Glutamatergic neuron (in vitro differentiated cells): ENCODE data around the gene ARHGAP45. TPM values are rescaled to one million over a fixed set of nuclear protein-coding genes. Genes with fewer than 3 reads are reported as not detected.

Experiments
- DNase-seq: peaks from one replicate; pipeline ENCODE4 v3.0.0; 2022
- H3K27ac Mint-ChIP-seq: one replicate; pipeline ENCODE4 v1.8.0; 2020; ENCODE audit warnings: mild to moderate bottlenecking, mixed read lengths, inconsistent platforms; ENCODE audit not compliant: unreplicated experiment
- H3K27me3 Mint-ChIP-seq: one replicate; pipeline ENCODE4 v1.8.0; 2020; ENCODE audit warnings: mild to moderate bottlenecking, moderate library complexity, mixed read lengths, inconsistent platforms; ENCODE audit not compliant: unreplicated experiment
- H3K36me3 Mint-ChIP-seq: one replicate; pipeline ENCODE4 v1.8.0; 2020; ENCODE audit warnings: mild to moderate bottlenecking, mixed read lengths, inconsistent platforms; ENCODE audit not compliant: unreplicated experiment
- H3K4me1 Mint-ChIP-seq: one replicate; pipeline ENCODE4 v1.8.0; 2020; ENCODE audit warnings: mild to moderate bottlenecking, low read depth, mixed read lengths, inconsistent platforms; ENCODE audit not compliant: unreplicated experiment
- H3K4me3 Mint-ChIP-seq: one replicate; pipeline ENCODE4 v1.8.0; 2020; ENCODE audit warnings: mild to moderate bottlenecking, mixed read lengths, inconsistent platforms; ENCODE audit not compliant: unreplicated experiment
- H3K9me3 Mint-ChIP-seq: one replicate; pipeline ENCODE4 v1.8.0; 2020; ENCODE audit warnings: mild to moderate bottlenecking, moderate library complexity, mixed read lengths, inconsistent platforms; ENCODE audit not compliant: unreplicated experiment
- total RNA-seq: library from RNA; stranded (reverse); fragmentation: NEBNext Ultra II Directional; extraction: Animal tissue kit (Norgen Biotek cat#: 25700); gene quantifications from one replicate; pipeline ENCODE4 v1.2.1, GENCODE V29; 2021; ENCODE audit not compliant: unreplicated experiment
- TF ChIP-seq, protein P1 (sequence below): fragments of 200-600 bp; sonication (generic); IDR thresholded peaks from one replicate; pipeline ENCODE4 v1.5.0; 2021; ENCODE audit not compliant: partially characterized antibody, unreplicated experiment

ARHGAP45 gene
- total RNA-seq, 1 donor from 2014 or later: 1.7 TPM

DNA sequence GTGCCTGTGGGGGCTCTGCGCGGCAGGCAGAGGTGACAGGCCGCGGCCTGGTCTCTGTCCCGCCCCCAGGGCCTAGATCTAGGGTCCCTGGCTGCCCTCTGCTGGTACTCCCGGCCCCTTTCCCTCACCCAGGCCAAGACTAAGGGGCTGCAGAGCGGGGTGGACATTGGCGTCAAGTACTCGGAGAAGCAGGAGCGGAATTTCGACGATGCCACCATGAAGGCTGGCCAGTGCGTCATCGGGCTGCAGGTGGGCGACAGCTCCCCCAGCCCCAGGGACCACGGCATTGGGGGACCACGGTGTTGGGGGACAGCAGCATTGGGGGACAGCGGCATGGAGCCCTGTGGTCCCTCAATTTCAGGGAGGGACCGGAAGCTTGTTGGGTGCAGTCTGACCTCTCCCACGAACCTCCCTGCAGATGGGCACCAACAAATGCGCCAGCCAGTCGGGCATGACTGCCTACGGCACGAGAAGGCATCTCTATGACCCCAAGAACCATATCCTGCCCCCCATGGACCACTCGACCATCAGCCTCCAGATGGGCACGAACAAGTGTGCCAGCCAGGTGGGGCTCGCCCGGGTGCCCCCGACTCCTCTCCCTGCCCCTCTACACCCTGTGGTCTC lies 30.9 kb upstream of the ARHGAP45 start:
- DNase-seq: no peak
- Mint-ChIP-seq H3K27me3 (peaks cover 6% of the 10 kb centered on the region), H3K4me1 (peaks cover 3% of the 10 kb centered on the region), H3K36me3 (no peaks in the 10 kb centered on the region), H3K4me3 (no peak overlapping the region), H3K9me3 (peaks cover 7% of the 10 kb centered on the region), H3K27ac (no peak overlapping the region)
- TF ChIP-seq, protein P1, sequence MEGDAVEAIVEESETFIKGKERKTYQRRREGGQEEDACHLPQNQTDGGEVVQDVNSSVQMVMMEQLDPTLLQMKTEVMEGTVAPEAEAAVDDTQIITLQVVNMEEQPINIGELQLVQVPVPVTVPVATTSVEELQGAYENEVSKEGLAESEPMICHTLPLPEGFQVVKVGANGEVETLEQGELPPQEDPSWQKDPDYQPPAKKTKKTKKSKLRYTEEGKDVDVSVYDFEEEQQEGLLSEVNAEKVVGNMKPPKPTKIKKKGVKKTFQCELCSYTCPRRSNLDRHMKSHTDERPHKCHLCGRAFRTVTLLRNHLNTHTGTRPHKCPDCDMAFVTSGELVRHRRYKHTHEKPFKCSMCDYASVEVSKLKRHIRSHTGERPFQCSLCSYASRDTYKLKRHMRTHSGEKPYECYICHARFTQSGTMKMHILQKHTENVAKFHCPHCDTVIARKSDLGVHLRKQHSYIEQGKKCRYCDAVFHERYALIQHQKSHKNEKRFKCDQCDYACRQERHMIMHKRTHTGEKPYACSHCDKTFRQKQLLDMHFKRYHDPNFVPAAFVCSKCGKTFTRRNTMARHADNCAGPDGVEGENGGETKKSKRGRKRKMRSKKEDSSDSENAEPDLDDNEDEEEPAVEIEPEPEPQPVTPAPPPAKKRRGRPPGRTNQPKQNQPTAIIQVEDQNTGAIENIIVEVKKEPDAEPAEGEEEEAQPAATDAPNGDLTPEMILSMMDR: no peak

DNA sequence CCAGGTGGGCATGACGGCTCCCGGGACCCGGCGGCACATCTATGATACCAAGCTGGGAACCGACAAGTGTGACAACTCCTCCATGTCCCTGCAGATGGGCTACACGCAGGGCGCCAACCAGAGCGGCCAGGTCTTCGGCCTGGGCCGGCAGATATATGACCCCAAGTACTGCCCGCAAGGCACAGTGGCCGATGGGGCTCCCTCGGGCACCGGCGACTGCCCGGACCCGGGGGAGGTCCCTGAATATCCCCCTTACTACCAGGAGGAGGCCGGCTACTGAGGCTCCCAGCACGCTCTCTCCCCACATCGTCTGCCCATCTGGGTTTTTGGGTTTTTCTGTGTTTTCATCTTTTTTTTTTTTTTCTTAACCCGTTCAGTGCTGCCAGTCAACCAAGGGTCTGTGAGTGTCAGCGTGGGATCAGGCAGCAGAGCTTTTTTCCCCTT lies 29.3 kb upstream of the ARHGAP45 start:
- Mint-ChIP-seq H3K4me3 (no peak overlapping the region), H3K4me1 (peaks cover 3% of the 10 kb centered on the region), H3K27me3 (peaks cover 6% of the 10 kb centered on the region), H3K9me3 (peaks cover 8% of the 10 kb centered on the region), H3K27ac (no peak overlapping the region), H3K36me3 (no peaks in the 10 kb centered on the region)
- TF ChIP-seq, protein P1: no peak
- DNase-seq: no peak

DNA sequence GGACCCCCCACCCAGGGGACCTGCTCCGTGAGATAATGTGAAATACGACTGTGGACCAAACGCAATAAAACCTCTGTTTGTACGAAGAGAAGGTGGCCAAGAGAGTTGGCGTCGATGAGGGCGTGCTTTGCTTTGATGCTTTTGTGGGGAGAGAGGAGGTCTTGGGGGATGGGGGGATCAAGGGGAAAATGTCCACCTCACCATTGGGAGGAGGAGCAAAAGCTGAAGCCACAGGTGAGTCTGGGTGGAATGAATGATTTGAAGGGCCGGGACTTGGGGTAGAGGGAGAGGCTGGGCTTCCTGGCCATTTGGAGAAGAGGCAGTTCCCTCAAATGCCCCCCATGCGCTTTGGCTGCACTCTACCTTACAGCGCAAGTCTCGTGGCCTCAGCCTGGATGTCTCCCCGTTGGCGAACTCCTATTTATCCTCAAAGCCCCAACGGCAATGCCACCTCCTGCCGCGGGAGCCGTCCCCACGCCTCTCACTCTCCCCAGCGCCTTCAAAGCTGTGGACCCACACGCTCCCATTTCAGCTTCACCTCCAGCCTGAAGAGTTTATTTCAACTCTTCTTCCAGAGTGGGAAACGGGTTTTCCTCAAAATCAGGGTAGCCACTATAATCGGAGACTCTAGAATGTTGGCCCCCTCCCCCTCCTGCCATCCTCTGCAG lies 27.9 kb upstream of the ARHGAP45 start:
- Mint-ChIP-seq H3K4me3 (peak overlapping the region; percentile 20), H3K4me1 (peaks cover 3% of the 10 kb centered on the region), H3K27ac (no peak overlapping the region), H3K27me3 (peaks cover 6% of the 10 kb centered on the region), H3K9me3 (peaks cover 6% of the 10 kb centered on the region), H3K36me3 (no peaks in the 10 kb centered on the region)
- no peak for DNase-seq
- TF ChIP-seq, protein P1: no peak

- peak; percentile 100 for DNase-seq
- peaks cover 6% of the 10 kb centered on the region for H3K27me3 Mint-ChIP-seq
- peaks cover 3% of the 10 kb centered on the region for H3K4me1 Mint-ChIP-seq
- H3K4me3 Mint-ChIP-seq: peak within 1 kb of the TSS; percentile 96
- H3K27ac Mint-ChIP-seq: peak within 1 kb of the TSS; percentile 91
- H3K36me3 Mint-ChIP-seq: no peaks in the 10 kb centered on the region
- H3K9me3 Mint-ChIP-seq: peaks cover 6% of the 10 kb centered on the region
- TF ChIP-seq, protein P1: no peak
These were observed 27.1 kb upstream of the ARHGAP45 start, which contains the start of gene ABCA7 for GRCh38 chr19:1039646-1040475. Gene ABCA7, plus strand, starts transcription at chr19:1040107. Its CDS starts 1,255 bp downstream, at chr19:1041362.
